ENCODE measurements around the gene HOXA9.
A peak's percentile ranks its signal among the peaks of the same experiment; 100 is the strongest.

- TF ChIP-seq EZH2 (IDR thresholded peaks at IDR 0.05): peak; percentile 93
- TF ChIP-seq CTCF (IDR thresholded peaks at IDR 0.05): no peak
These were observed 36.9 kb upstream of the HOXA9 start for GRCh38 chr7:27202018-27202861.
